ENCODE results near the gene TBC1D2. TPM values are rescaled to one million over a fixed set of nuclear protein-coding genes. Genes with fewer than 3 reads are reported as not detected.

Gene TBC1D2
- total and polyA plus RNA-seq, 2 of the 4 experiments (the other 2 are of a cell fraction): 36.9 to 62.7 TPM

- no peaks in the 10 kb centered on the region for H3K36me3 ChIP-seq (ENCODE audit: control insufficient read depth, insufficient read depth, low read length)
Measured at GRCh38 chr9:98275159-98275558, 19.7 kb upstream of the TBC1D2 start.

More at GRCh38 chr9:98275159-98275558, 19.7 kb upstream of the TBC1D2 start:
- dilution Hi-C loops (cut with HindIII; ENCODE audit: low sequenced_read_pairs, unreplicated experiment): no loop called here
- H2BK120ac ChIP-seq (ENCODE audit: low read depth, low read length): no peak overlapping the region
- POLR2A ChIA-PET (ENCODE audit: unreplicated experiment): no interaction called here
- no peak overlapping the region for H2AK9ac ChIP-seq (replicated peaks; ENCODE audit: low read depth, low read length, poor library complexity)
- H3K4ac ChIP-seq (ENCODE audit: low read depth, low read length): no peak overlapping the region
- no peak overlapping the region for H2BK20ac ChIP-seq (ENCODE audit: low read depth, low read length)
- H3K27me3 ChIP-seq (ENCODE audit: control insufficient read depth, insufficient read depth, low read length): peaks cover 25% of the 10 kb centered on the region
- peaks cover 2% of the 10 kb centered on the region; the same call in 1 of the 2 replicates for H3K4me1 ChIP-seq (ENCODE audit: control insufficient read depth, insufficient read depth, low read length)
- no peaks in the 10 kb centered on the region for H3K9me3 ChIP-seq (ENCODE audit: control insufficient read depth, insufficient read depth, low read length)
- no peak overlapping the region for H3K4me3 ChIP-seq (ENCODE audit: insufficient read depth, low read depth, low read length)
- no peak overlapping the region for H3K18ac ChIP-seq (ENCODE audit: low read depth, low read length)
- no peak overlapping the region for H2BK5ac ChIP-seq (ENCODE audit: low read depth, low read length, poor library complexity, severe bottlenecking)
- H4K5ac ChIP-seq (ENCODE audit: low read depth, low read length): no peak overlapping the region
- H3K23ac ChIP-seq (ENCODE audit: low read depth, low read length): no peak overlapping the region
- BruUV-seq (replicated peaks): no TSS peak
- no peak overlapping the region for H3K56ac ChIP-seq (ENCODE audit: extremely low read depth, insufficient read depth, low read length)
- H4K20me1 ChIP-seq (ENCODE audit: insufficient read depth, low read length): no peaks in the 10 kb centered on the region
- no peaks in the 10 kb centered on the region for H3K79me1 ChIP-seq (ENCODE audit: low read depth in 1 of 2, low read length in 2 of 2)
- no peak overlapping the region for H3K14ac ChIP-seq (replicated peaks; ENCODE audit: low read depth, low read length)
- H4K91ac ChIP-seq (ENCODE audit: insufficient read depth, low read depth, low read length): no peak overlapping the region
- DNase-seq (no peak), ATAC-seq (ENCODE audit: low read depth) (no peak)
- H2BK15ac ChIP-seq (ENCODE audit: low read depth, low read length): no peak overlapping the region
- H3K27ac ChIP-seq (ENCODE audit: insufficient read depth, low read length): no peak overlapping the region
- no peaks in the 10 kb centered on the region; the same call in 1 of the 2 replicates for H3K9me1 ChIP-seq (ENCODE audit: insufficient read depth, low read length)
- intact Hi-C loops (cut with micrococcal nuclease): no loop called here
- no peak overlapping the region for H2AK5ac ChIP-seq (ENCODE audit: low read depth, low read length)
- no peak overlapping the region for H4K8ac ChIP-seq (ENCODE audit: low read depth in 2 of 2, low read length in 2 of 2)
- TF ChIP-seq BHLHE40 (IDR thresholded peaks at IDR 0.05; ENCODE audit: low read depth, low read length) (no peak), MAZ (IDR thresholded peaks at IDR 0.05; ENCODE audit: borderline replicate concordance, low read depth, low read length) (no peak), MAFK (IDR thresholded peaks at IDR 0.05; ENCODE audit: low read depth, low read length) (no peak), RAD21 (IDR thresholded peaks at IDR 0.05; ENCODE audit: low read length) (no peak), CEBPB (IDR thresholded peaks at IDR 0.05; ENCODE audit: low read depth, low read length) (no peak), POLR2A (IDR thresholded peaks at IDR 0.05; ENCODE audit: low read depth, low read length) (no peak), CHD1 (IDR thresholded peaks at IDR 0.05; ENCODE audit: low read depth, low read length) (no peak), CTCF (conservative IDR thresholded peaks at IDR 0.05; ENCODE audit: low read depth, low read length) (no peak), FOS (IDR thresholded peaks at IDR 0.05; ENCODE audit: low read depth, low read length) (no peak), ELK1 (IDR thresholded peaks at IDR 0.05; ENCODE audit: borderline replicate concordance, low read depth, low read length) (no peak), SMC3 (IDR thresholded peaks at IDR 0.05; ENCODE audit: low read depth, low read length) (no peak), RCOR1 (IDR thresholded peaks at IDR 0.05; ENCODE audit: insufficient replicate concordance, low read length) (no peak), NFE2L2 (IDR thresholded peaks at IDR 0.05; ENCODE audit: low read depth, low read length) (no peak), RFX5 (IDR thresholded peaks at IDR 0.05; ENCODE audit: low read depth, low read length) (no peak), USF2 (IDR thresholded peaks at IDR 0.05; ENCODE audit: low read depth, low read length) (no peak)
- no CpG with 5 or more reads among the region's 2 CpGs for WGBS, 2 experiments (ENCODE audit: extremely low coverage in 2 of 2, insufficient read length in 1 of 2)
- in situ Hi-C loops (cut with MboI; ENCODE audit: low sequenced_read_pairs): no loop called here
- no peak overlapping the region for H2AFZ ChIP-seq (replicated peaks; ENCODE audit: low read length, poor library complexity)
- no peak overlapping the region for H3K4me2 ChIP-seq (ENCODE audit: low read depth, low read length)
- H3K9ac ChIP-seq (ENCODE audit: low read depth, low read length): no peak overlapping the region
- CTCF ChIA-PET: no interaction called here

All from IMR-90 (cell line).